Measurements from ENCODE around the gene LRRC51.

GRCh38 chr11:72103754-72104167 lies 23.1 kb downstream of the LRRC51 start:
- TF ChIP-seq, protein P1, sequence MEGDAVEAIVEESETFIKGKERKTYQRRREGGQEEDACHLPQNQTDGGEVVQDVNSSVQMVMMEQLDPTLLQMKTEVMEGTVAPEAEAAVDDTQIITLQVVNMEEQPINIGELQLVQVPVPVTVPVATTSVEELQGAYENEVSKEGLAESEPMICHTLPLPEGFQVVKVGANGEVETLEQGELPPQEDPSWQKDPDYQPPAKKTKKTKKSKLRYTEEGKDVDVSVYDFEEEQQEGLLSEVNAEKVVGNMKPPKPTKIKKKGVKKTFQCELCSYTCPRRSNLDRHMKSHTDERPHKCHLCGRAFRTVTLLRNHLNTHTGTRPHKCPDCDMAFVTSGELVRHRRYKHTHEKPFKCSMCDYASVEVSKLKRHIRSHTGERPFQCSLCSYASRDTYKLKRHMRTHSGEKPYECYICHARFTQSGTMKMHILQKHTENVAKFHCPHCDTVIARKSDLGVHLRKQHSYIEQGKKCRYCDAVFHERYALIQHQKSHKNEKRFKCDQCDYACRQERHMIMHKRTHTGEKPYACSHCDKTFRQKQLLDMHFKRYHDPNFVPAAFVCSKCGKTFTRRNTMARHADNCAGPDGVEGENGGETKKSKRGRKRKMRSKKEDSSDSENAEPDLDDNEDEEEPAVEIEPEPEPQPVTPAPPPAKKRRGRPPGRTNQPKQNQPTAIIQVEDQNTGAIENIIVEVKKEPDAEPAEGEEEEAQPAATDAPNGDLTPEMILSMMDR (conservative IDR thresholded peaks at IDR 0.05): 0 out of 2 replicates have a peak, but pooled peaks have one; percentile 11
- no peak for TF ChIP-seq EZH2 (IDR thresholded peaks at IDR 0.05; ENCODE audit: low read depth)

Data from PC-9 (cell line).